ENCODE data around the gene CLSTN1. TPM values are rescaled to one million over a fixed set of nuclear protein-coding genes. Genes with fewer than 3 reads are reported as not detected.
A peak's percentile ranks its signal among the peaks of the same experiment; 100 is the strongest.

Gene CLSTN1
- total and polyA plus RNA-seq, 2 of the 13 experiments (the other 11 are each of a cell fraction or from before 2014, with no cell fraction given): 19.7 to 29.8 TPM

GRCh38 chr1:9732123-9732971, 91.4 kb downstream of the CLSTN1 start (continued):
- TF ChIP-seq NFE2L1 (CRISPR knock-in tag; IDR thresholded peaks at IDR 0.05; ENCODE audit: borderline replicate concordance) (no peak), RNF2 (conservative IDR thresholded peaks at IDR 0.05; ENCODE audit: low read depth) (no peak), PAWR (CRISPR knock-in tag; IDR thresholded peaks at IDR 0.05; ENCODE audit: borderline replicate concordance) (no peak), SYNCRIP (IDR thresholded peaks at IDR 0.05; ENCODE audit: insufficient read depth, low read depth, low read length) (no peak), SIX1 (CRISPR knock-in tag; IDR thresholded peaks at IDR 0.05; ENCODE audit: borderline replicate concordance) (no peak), ZNF121 (CRISPR knock-in tag; IDR thresholded peaks at IDR 0.05) (no peak), IKZF5 (CRISPR knock-in tag; IDR thresholded peaks at IDR 0.05) (no peak)

- BruUV-seq (replicated peaks): no TSS peak
- peaks cover 60 to 89% of the 10 kb centered on the region in 2 experiments for H3K36me3 ChIP-seq (replicated peaks in 1 of 2; ENCODE audit: control insufficient read depth in 1 of 2, insufficient read depth in 2 of 2, low read length in 2 of 2)
These were observed 92.2 kb downstream of the CLSTN1 start for GRCh38 chr1:9731561-9731960.

More at GRCh38 chr1:9731561-9731960, 92.2 kb downstream of the CLSTN1 start:
- Histone ChIP-seq H4K20me1 (ENCODE audit: insufficient read depth, low read length) (no peaks in the 10 kb centered on the region), H3K4me2 (ENCODE audit: low read depth, low read length) (no peak overlapping the region), H3K4me1 (ENCODE audit: insufficient read depth, low read length) (no peaks in the 10 kb centered on the region), H2AFZ (ENCODE audit: low read length) (no peak overlapping the region), H3K4me3 (replicated peaks in 1 of 3; ENCODE audit: insufficient read depth in 1 of 3, low read depth in 2 of 3, low read length in 3 of 3) (no peak overlapping the region), H3K27ac (ENCODE audit: extremely low read length, insufficient read depth, low read length) (no peak overlapping the region), H3K9ac (ENCODE audit: insufficient read depth, low read depth, low read length) (no peak overlapping the region), H3K9me3 (ENCODE audit: low read length) (no peaks in the 10 kb centered on the region), H3K79me2 (ENCODE audit: insufficient read depth, low read length) (no peaks in the 10 kb centered on the region), H3K27me3 (ENCODE audit: control insufficient read depth in 1 of 2, insufficient read depth in 2 of 2, low read length in 2 of 2) (no peaks in the 10 kb centered on the region)
- ATAC-seq (no peak), FAIRE-seq (no peak), DNase-seq (ENCODE audit: low spot score) (no peak)
- peak; percentile 28 for TF ChIP-seq AGO2 (optimal IDR thresholded peaks at IDR 0.05; ENCODE audit: low read depth, low read length)
- no peak for TF ChIP-seq HNF1B (CRISPR knock-in tag; IDR thresholded peaks at IDR 0.05)
- no peak for TF ChIP-seq BRCA1 (CRISPR knock-in tag; IDR thresholded peaks at IDR 0.05)
- no peak for TF ChIP-seq NCOR1 (IDR thresholded peaks at IDR 0.05; ENCODE audit: borderline replicate concordance, low read length)
- 98% methylated on average over 18 of the region's 18 CpGs for WGBS (ENCODE audit: low lambda C conversion rate)
- intact Hi-C loops (cut with micrococcal nuclease; ENCODE audit: unreplicated experiment): no loop called here
- in situ Hi-C loops (cut with HindIII; ENCODE audit: extremely low pct_ligation_motif_present, low pct_unique_long_range_greater_than_20kb): no loop called here
- POLR2A ChIA-PET: interaction anchor here (0.6 to 1.4 kb wide), 2 partner anchors 14 to 421 kb away, joined by 3 to 4 read pairs; no protein-coding TSS in a partner anchor
- CTCF ChIA-PET (ENCODE audit: low intra/inter-chr PET ratio, low total read pairs): no interaction called here

Data from HepG2 (cell line).